ENCODE results near the gene UMODL1.

The UMODL1 gene

DNA sequence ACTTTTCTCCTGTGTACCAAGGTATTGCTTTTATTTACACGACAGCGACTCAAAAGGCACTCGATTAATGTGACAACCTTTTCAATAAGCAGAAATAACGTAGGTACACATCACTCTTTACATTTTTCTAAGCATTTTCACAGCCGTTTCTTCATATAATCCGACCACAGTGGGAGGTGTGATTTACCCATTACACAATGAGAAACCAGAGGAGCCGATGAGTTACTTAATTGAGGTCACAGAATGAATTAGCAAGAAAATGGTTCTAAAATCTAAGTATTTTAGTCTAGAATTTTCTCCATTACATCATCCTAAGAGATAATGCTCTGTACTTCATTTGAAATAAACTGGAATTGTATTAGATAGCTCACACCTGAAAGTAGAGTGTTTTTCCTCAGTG lies 71.5 kb downstream of the UMODL1 start:
- Histone ChIP-seq H3K4me3 (ENCODE audit: low read depth, low read length) (no peak overlapping the region), H3K27ac (ENCODE audit: low read depth, low read length) (no peak overlapping the region), H3K36me3 (ENCODE audit: control insufficient read depth, insufficient read depth, low read length) (no peaks in the 10 kb centered on the region), H3K27me3 (ENCODE audit: control insufficient read depth, insufficient read depth, low read length) (no peaks in the 10 kb centered on the region), H3K4me1 (ENCODE audit: control insufficient read depth, insufficient read depth, low read length) (peaks cover 3% of the 10 kb centered on the region; the same call in 1 of the 2 replicates), H3K9me3 (ENCODE audit: control insufficient read depth, insufficient read depth, low read length) (no peaks in the 10 kb centered on the region), H3K9ac (ENCODE audit: low read depth, low read length) (no peak overlapping the region)

DNA sequence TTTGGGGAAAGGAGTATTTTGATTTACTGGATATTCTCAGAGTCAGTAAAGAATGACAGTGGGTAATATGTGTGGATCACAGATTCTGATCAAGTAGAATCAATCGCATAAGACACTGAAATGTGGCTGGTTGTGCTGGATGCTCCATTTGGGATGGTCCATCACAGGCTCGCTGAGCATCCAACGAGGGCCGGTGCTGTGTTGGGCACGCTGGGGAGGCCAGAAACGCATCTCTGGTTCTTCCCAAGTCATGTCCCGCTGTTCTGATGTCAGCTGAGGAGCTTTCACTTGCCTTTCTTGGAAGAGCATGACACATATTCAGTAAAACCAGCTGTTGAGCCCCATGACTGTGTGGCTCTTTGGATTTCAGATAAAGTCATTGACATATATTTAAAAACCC lies 72.0 kb downstream of the UMODL1 start:
- H3K36me3 ChIP-seq (ENCODE audit: control insufficient read depth, insufficient read depth, low read length), result no peaks in the 10 kb centered on the region
- no peaks in the 10 kb centered on the region for H3K9me3 ChIP-seq (ENCODE audit: control insufficient read depth, insufficient read depth, low read length)
- H3K4me3 ChIP-seq (ENCODE audit: low read depth, low read length), result no peak overlapping the region
- H3K9ac ChIP-seq (ENCODE audit: low read depth, low read length), result no peak overlapping the region
- H3K4me1 ChIP-seq (ENCODE audit: control insufficient read depth, insufficient read depth, low read length), result peaks cover 3% of the 10 kb centered on the region; the same call in 1 of the 2 replicates
- no peaks in the 10 kb centered on the region for H3K27me3 ChIP-seq (ENCODE audit: control insufficient read depth, insufficient read depth, low read length)
- H3K27ac ChIP-seq (ENCODE audit: low read depth, low read length), result no peak overlapping the region

GRCh38 chr21:42144221-42144620 lies 73.1 kb downstream of the UMODL1 start:
- Histone ChIP-seq H3K4me3 (ENCODE audit: low read depth, low read length) (no peak overlapping the region), H3K27ac (ENCODE audit: low read depth, low read length) (no peak overlapping the region), H3K9ac (ENCODE audit: low read depth, low read length) (no peak overlapping the region), H3K27me3 (ENCODE audit: control insufficient read depth, insufficient read depth, low read length) (no peaks in the 10 kb centered on the region), H3K9me3 (ENCODE audit: control insufficient read depth, insufficient read depth, low read length) (no peaks in the 10 kb centered on the region), H3K4me1 (ENCODE audit: control insufficient read depth, insufficient read depth, low read length) (peaks cover 3% of the 10 kb centered on the region; the same call in 1 of the 2 replicates), H3K36me3 (ENCODE audit: control insufficient read depth, insufficient read depth, low read length) (no peaks in the 10 kb centered on the region)

GRCh38 chr21:42144679-42145568 lies 73.8 kb downstream of the UMODL1 start:
- Histone ChIP-seq H3K9ac (ENCODE audit: low read depth, low read length) (no peak overlapping the region), H3K36me3 (ENCODE audit: control insufficient read depth, insufficient read depth, low read length) (no peaks in the 10 kb centered on the region), H3K27ac (ENCODE audit: low read depth, low read length) (no peak overlapping the region), H3K27me3 (ENCODE audit: control insufficient read depth, insufficient read depth, low read length) (no peaks in the 10 kb centered on the region), H3K4me3 (ENCODE audit: low read depth, low read length) (no peak overlapping the region), H3K4me1 (ENCODE audit: control insufficient read depth, insufficient read depth, low read length) (peaks cover 3% of the 10 kb centered on the region; the same call in 1 of the 2 replicates), H3K9me3 (ENCODE audit: control insufficient read depth, insufficient read depth, low read length) (no peaks in the 10 kb centered on the region)

DNA sequence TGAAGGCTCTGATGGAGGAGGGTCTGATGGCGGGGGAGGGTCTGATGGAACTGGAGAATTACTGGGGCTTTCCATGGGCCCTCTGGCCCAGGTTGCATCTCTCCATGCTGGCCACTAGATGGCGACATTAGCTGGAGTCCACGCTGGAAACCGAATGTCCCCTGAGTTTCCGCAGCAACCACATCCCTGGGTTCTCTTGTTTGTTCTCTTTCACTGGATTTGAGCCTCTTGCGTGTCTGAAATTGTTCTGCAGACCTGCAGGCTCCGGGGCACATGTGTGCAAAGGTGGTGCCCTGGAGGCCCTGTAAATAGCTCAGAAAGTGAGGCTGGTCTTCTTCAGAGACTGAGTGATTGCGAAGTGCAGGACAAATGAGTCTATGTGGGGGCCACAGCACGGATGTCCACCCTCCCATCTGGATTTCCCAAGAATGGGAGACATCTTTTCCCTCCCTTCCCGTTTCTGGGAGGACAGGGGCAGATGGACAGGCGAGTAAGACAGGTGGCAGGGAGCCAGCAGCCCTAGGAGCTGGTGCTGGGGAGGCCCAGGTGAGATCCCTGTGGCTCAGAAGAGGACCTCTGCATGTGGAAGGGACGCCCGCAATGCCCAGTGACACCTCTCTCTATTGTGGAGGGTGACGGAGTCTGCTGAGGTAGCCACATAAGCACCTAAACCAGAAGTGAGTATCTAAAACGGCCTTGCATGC lies 74.6 kb downstream of the UMODL1 start:
- Histone ChIP-seq H3K9me3 (ENCODE audit: control insufficient read depth, insufficient read depth, low read length) (no peaks in the 10 kb centered on the region), H3K27me3 (ENCODE audit: control insufficient read depth, insufficient read depth, low read length) (no peaks in the 10 kb centered on the region), H3K4me3 (ENCODE audit: low read depth, low read length) (no peak overlapping the region), H3K9ac (ENCODE audit: low read depth, low read length) (0 out of 2 replicates have a peak overlapping the region, but pooled peaks have one; percentile 4), H3K27ac (ENCODE audit: low read depth, low read length) (no peak overlapping the region), H3K4me1 (ENCODE audit: control insufficient read depth, insufficient read depth, low read length) (peaks cover 3% of the 10 kb centered on the region; the same call in 1 of the 2 replicates), H3K36me3 (ENCODE audit: control insufficient read depth, insufficient read depth, low read length) (no peaks in the 10 kb centered on the region)

DNA sequence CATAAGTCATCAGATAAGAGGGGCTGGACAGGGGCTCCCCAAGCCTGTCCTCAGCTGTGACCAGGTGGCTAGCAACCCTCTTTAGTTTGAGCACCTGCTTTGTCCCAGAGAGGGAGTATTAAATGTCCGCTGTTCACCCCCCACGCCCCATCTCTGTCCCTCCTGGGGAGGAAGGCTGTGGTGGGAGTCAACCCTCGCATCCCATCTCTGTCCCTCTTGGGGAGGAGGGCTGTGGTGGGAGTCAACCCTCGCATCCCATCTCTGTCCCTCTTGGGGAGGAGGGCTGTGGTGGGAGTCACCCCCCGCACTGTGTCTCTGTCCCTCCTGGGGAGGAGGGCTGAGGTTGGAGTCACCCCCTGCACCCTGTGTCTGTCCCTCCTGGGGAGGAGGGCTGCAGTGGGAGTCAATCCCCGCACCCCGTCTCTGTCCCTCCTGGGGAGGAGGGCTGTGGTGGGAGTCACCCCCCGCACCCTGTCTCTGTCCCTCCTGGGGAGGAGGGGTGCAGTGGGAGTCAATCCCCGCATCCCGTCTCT lies 75.2 kb downstream of the UMODL1 start:
- Histone ChIP-seq H3K9ac (ENCODE audit: low read depth, low read length) (no peak overlapping the region), H3K27ac (ENCODE audit: low read depth, low read length) (no peak overlapping the region), H3K4me1 (ENCODE audit: control insufficient read depth, insufficient read depth, low read length) (peaks cover 3% of the 10 kb centered on the region; the same call in 1 of the 2 replicates), H3K36me3 (ENCODE audit: control insufficient read depth, insufficient read depth, low read length) (no peaks in the 10 kb centered on the region), H3K27me3 (ENCODE audit: control insufficient read depth, insufficient read depth, low read length) (no peaks in the 10 kb centered on the region), H3K9me3 (ENCODE audit: control insufficient read depth, insufficient read depth, low read length) (no peaks in the 10 kb centered on the region), H3K4me3 (ENCODE audit: low read depth, low read length) (no peak overlapping the region)

DNA sequence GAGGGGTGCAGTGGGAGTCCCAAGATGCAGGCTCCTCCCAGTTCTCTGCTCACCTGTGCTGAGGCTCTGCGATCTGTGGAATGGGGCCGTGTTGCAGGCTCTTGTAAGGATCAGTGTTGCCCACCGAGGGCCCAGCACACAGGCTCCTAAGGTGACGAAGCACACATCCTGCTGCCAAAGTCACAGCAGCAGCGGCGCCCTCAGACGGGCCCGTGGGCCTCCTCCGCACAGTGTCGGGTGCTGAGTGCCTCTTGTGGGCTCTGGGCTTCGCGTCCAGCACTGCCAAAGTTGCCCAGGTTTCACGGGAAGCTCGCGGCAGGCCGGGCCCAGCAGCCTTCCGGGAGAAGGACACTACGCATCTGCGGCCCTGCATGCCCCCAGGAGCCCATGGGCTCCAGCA lies 75.7 kb downstream of the UMODL1 start:
- no peak overlapping the region for H3K4me3 ChIP-seq (ENCODE audit: low read depth, low read length)
- no peaks in the 10 kb centered on the region for H3K27me3 ChIP-seq (ENCODE audit: control insufficient read depth, insufficient read depth, low read length)
- no peaks in the 10 kb centered on the region for H3K9me3 ChIP-seq (ENCODE audit: control insufficient read depth, insufficient read depth, low read length)
- H3K36me3 ChIP-seq (ENCODE audit: control insufficient read depth, insufficient read depth, low read length), result no peaks in the 10 kb centered on the region
- H3K9ac ChIP-seq (ENCODE audit: low read depth, low read length), result no peak overlapping the region
- no peak overlapping the region for H3K27ac ChIP-seq (ENCODE audit: low read depth, low read length)
- H3K4me1 ChIP-seq (ENCODE audit: control insufficient read depth, insufficient read depth, low read length), result peaks cover 3% of the 10 kb centered on the region; the same call in 1 of the 2 replicates

- no peaks in the 10 kb centered on the region for H3K36me3 ChIP-seq (ENCODE audit: control insufficient read depth, insufficient read depth, low read length)
- H3K27me3 ChIP-seq (ENCODE audit: control insufficient read depth, insufficient read depth, low read length), result no peaks in the 10 kb centered on the region
- H3K9me3 ChIP-seq (ENCODE audit: control insufficient read depth, insufficient read depth, low read length), result no peaks in the 10 kb centered on the region
- no peak overlapping the region for H3K9ac ChIP-seq (ENCODE audit: low read depth, low read length)
- H3K4me1 ChIP-seq (ENCODE audit: control insufficient read depth, insufficient read depth, low read length), result peaks cover 3% of the 10 kb centered on the region; the same call in 1 of the 2 replicates
- no peak overlapping the region for H3K4me3 ChIP-seq (ENCODE audit: low read depth, low read length)
- no peak overlapping the region for H3K27ac ChIP-seq (ENCODE audit: low read depth, low read length)
These were observed 76.4 kb downstream of the UMODL1 start for GRCh38 chr21:42147386-42148020.

DNA sequence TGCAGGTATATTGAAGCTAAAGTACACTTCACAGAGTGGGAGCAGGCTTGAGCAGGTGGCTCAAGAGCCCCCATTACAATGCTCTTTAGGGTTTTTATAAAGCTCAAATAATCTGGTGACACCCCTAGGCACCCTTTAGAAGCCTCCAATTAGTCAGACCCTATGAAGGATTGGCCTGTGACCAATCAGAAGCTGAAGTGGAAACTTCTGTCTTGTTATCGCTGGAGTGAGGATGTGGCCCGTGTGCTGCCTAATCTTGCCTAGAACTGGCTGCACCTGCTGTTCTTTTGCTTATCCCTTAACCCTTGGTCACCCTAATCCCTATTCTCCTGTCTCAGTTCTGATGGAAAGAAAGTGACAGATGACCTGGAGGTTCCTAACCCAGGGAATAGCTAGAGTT lies 77.0 kb downstream of the UMODL1 start:
- H3K9ac ChIP-seq (ENCODE audit: low read depth, low read length), result no peak overlapping the region
- no peaks in the 10 kb centered on the region for H3K9me3 ChIP-seq (ENCODE audit: control insufficient read depth, insufficient read depth, low read length)
- H3K4me1 ChIP-seq (ENCODE audit: control insufficient read depth, insufficient read depth, low read length), result peaks cover 3% of the 10 kb centered on the region; the same call in 1 of the 2 replicates
- no peaks in the 10 kb centered on the region for H3K36me3 ChIP-seq (ENCODE audit: control insufficient read depth, insufficient read depth, low read length)
- H3K27me3 ChIP-seq (ENCODE audit: control insufficient read depth, insufficient read depth, low read length), result no peaks in the 10 kb centered on the region
- H3K4me3 ChIP-seq (ENCODE audit: low read depth, low read length), result no peak overlapping the region
- H3K27ac ChIP-seq (ENCODE audit: low read depth, low read length), result no peak overlapping the region

- Histone ChIP-seq H3K27me3 (ENCODE audit: control insufficient read depth, insufficient read depth, low read length) (no peaks in the 10 kb centered on the region), H3K36me3 (ENCODE audit: control insufficient read depth, insufficient read depth, low read length) (no peaks in the 10 kb centered on the region), H3K9me3 (ENCODE audit: control insufficient read depth, insufficient read depth, low read length) (no peaks in the 10 kb centered on the region), H3K9ac (ENCODE audit: low read depth, low read length) (no peak overlapping the region), H3K4me3 (ENCODE audit: low read depth, low read length) (no peak overlapping the region), H3K27ac (ENCODE audit: low read depth, low read length) (no peak overlapping the region), H3K4me1 (ENCODE audit: control insufficient read depth, insufficient read depth, low read length) (peaks cover 3% of the 10 kb centered on the region; the same call in 1 of the 2 replicates)
These were observed 77.5 kb downstream of the UMODL1 start for GRCh38 chr21:42148584-42148983.

All from HUES48 (cell line).